Measurements from ENCODE around the gene HIVEP2.

- TF ChIP-seq CTCF (IDR thresholded peaks at IDR 0.05; ENCODE audit: extremely low read depth in 1 of 2, insufficient read depth in 1 of 2, low read depth in 1 of 2, low read length in 2 of 2) (no peak), EZH2 (IDR thresholded peaks at IDR 0.05; ENCODE audit: borderline replicate concordance, low read depth, low read length, severe bottlenecking) (no peak), POLR2A (IDR thresholded peaks at IDR 0.05; ENCODE audit: low read depth, low read length) (no peak), POLR2AphosphoS5 (IDR thresholded peaks at IDR 0.05; ENCODE audit: insufficient read depth, low read depth, low read length) (no peak), MAX (IDR thresholded peaks at IDR 0.05; ENCODE audit: insufficient read depth, insufficient read length) (no peak), GATA2 (IDR thresholded peaks at IDR 0.05; ENCODE audit: insufficient read depth, insufficient read length, low read depth, low read length) (no peak), FOS (IDR thresholded peaks at IDR 0.05; ENCODE audit: borderline replicate concordance, insufficient read depth, low read length) (no peak), MYC (IDR thresholded peaks at IDR 0.05; ENCODE audit: low read depth, low read length) (no peak)
Measured at GRCh38 chr6:142965164-142965563, 20.2 kb upstream of the HIVEP2 start.
